Left ventricle myocardium inferior (tissue), 1 donor: ENCODE data around the gene MGMT. TPM values are rescaled to one million over a fixed set of nuclear protein-coding genes. Genes with fewer than 3 reads are reported as not detected.

ENCODE experiments used
- DNase-seq: peaks from one replicate; pipeline ENCODE4 v3.0.0-alpha.2; 2020
- H3K27ac ChIP-seq: fragments of 200-600 bp; replicated peaks from 2 replicates; pipeline ENCODE4 v1.8.0; 2021
- H3K27me3 ChIP-seq: fragments of 200-600 bp; 2 replicates; pipeline ENCODE4 v1.8.0; 2021; ENCODE audit warnings: low read depth
- H3K36me3 ChIP-seq: fragments of 200-600 bp; 2 replicates; pipeline ENCODE4 v1.8.0; 2021
- H3K4me1 ChIP-seq: fragments of 200-600 bp; 2 replicates; pipeline ENCODE4 v1.8.0; 2021
- H3K4me3 ChIP-seq: fragments of 200-600 bp; 2 replicates; pipeline ENCODE4 v1.8.0; 2021; ENCODE audit warnings: mild to moderate bottlenecking, moderate library complexity
- H3K9me3 ChIP-seq: fragments of 200-600 bp; replicated peaks from 2 replicates; pipeline ENCODE4 v1.8.0; 2021
- intact Hi-C: fragments of 100-400 bp; cut with micrococcal nuclease; formaldehyde crosslinking; loops from one replicate; pipeline ENCODE4 v1.11.0; 2022
- total RNA-seq: library from RNA; stranded (reverse); fragmentation: NEBNext Ultra II Directional; extraction: Animal tissue kit (Norgen Biotek cat#: 25700); gene quantifications from one replicate; pipeline ENCODE4 v1.2.1, GENCODE V29; 2021
- TF ChIP-seq, protein P1 (sequence below): fragments of 200-600 bp; IDR thresholded peaks from 2 replicates; pipeline ENCODE4 v1.8.0; 2021; ENCODE audit warnings: antibody characterized with exemption, mild to moderate bottlenecking, borderline replicate concordance
- donor health status: DM: no; HTN: yes; CAD: no; lungs with severe emphysema.

Gene MGMT
- total RNA-seq, 1 donor from 2014 or later: 15.4 TPM

DNA sequence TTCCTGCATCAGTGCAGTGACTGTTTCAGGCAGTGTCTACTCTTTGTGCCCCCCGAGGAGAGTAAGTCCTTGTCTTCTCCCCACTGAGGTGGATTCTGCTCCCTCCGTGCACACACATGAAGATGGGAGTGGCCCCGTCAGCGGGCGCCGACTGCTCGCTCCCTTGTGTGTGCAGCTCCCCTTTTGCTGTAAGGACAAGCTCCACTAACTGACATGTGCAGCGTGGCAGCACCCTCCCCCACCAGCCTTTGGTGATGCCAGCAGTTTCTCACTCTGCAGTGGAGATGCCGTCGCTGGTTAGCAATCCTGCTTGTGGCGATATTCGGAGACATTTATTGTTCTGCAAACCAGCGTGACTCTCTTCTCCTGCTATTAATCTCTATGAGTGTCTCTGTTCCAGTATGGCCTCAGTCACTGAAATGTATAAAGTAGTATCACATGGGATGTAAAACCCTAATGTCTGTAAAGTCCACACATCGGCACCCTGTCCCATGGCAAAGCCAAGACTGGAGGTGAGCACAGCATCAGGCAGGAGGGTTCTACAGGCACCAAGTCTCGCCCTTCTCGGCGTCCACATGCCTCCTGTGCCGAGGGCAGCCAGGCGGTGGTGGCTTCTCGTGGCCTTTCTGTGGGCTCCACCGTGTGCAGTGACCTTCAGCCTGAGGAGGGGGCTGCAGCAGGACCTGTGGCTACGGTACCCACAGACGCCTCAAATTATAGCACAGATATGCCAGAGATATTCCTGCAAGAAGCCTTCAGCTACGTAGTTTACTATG, 294.3 kb downstream of the MGMT start:
- no peak for DNase-seq
- no peaks in the 10 kb centered on the region for H3K27me3 ChIP-seq
- H3K36me3 ChIP-seq: peaks cover 18% of the 10 kb centered on the region
- peaks cover 13% of the 10 kb centered on the region for H3K4me1 ChIP-seq
- no peak overlapping the region for H3K4me3 ChIP-seq
- H3K9me3 ChIP-seq: no peaks in the 10 kb centered on the region
- intact Hi-C loops: no loop called here
- H3K27ac ChIP-seq: no peak overlapping the region
- TF ChIP-seq, protein P1, sequence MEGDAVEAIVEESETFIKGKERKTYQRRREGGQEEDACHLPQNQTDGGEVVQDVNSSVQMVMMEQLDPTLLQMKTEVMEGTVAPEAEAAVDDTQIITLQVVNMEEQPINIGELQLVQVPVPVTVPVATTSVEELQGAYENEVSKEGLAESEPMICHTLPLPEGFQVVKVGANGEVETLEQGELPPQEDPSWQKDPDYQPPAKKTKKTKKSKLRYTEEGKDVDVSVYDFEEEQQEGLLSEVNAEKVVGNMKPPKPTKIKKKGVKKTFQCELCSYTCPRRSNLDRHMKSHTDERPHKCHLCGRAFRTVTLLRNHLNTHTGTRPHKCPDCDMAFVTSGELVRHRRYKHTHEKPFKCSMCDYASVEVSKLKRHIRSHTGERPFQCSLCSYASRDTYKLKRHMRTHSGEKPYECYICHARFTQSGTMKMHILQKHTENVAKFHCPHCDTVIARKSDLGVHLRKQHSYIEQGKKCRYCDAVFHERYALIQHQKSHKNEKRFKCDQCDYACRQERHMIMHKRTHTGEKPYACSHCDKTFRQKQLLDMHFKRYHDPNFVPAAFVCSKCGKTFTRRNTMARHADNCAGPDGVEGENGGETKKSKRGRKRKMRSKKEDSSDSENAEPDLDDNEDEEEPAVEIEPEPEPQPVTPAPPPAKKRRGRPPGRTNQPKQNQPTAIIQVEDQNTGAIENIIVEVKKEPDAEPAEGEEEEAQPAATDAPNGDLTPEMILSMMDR: no peak

DNA sequence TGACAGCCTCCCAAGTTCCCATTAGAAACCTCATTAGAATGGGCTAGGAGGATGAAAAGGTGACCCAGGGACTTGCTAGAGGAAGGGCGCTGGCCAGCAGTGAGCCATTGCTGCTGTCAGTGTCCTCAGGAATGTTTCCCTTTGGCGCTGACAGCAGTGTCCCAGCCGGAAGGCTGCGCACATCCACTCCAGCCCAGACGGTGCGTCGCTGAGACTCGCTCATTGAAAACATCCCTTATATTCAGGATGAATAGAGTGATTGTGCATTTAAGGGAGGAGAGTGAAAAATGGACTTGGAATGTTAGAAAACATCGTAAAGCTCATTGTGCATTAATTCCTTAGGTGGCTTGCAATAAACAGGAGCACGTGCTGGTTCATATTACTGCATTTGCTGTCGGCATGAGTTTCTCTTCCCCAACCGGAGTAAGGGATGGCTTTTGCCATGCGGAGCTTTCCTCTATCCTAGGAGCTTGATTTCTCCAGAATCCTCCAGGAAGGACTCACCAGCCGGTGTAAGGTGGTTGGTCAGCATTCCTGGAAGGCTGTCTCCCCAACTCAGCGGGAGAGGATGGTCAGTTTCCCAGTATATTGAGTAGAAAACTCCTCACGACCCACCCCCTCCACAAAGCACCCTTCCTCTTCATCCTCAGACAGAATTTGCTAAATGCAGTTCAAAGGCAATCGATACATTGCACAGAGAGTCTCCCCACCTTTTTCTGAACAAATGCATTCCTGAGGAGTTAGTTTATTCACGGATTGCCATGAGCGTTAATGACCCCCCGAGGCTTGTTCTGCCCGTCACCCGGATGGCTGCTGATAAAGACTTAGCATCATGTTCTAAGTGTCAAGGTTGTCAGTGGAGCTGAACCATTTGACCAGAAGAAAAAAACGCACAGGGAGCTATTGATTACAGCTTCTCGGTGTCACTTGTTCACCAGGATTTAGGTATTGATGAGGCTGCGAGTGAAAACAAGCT, 295.2 kb downstream of the MGMT start:
- H3K4me3 ChIP-seq: no peak overlapping the region
- no peak overlapping the region for H3K27ac ChIP-seq
- TF ChIP-seq, protein P1: no peak
- H3K9me3 ChIP-seq: no peaks in the 10 kb centered on the region
- H3K27me3 ChIP-seq: no peaks in the 10 kb centered on the region
- intact Hi-C loops: no loop called here
- peaks cover 18% of the 10 kb centered on the region for H3K36me3 ChIP-seq
- DNase-seq: no peak
- H3K4me1 ChIP-seq: peaks cover 8% of the 10 kb centered on the region

DNA sequence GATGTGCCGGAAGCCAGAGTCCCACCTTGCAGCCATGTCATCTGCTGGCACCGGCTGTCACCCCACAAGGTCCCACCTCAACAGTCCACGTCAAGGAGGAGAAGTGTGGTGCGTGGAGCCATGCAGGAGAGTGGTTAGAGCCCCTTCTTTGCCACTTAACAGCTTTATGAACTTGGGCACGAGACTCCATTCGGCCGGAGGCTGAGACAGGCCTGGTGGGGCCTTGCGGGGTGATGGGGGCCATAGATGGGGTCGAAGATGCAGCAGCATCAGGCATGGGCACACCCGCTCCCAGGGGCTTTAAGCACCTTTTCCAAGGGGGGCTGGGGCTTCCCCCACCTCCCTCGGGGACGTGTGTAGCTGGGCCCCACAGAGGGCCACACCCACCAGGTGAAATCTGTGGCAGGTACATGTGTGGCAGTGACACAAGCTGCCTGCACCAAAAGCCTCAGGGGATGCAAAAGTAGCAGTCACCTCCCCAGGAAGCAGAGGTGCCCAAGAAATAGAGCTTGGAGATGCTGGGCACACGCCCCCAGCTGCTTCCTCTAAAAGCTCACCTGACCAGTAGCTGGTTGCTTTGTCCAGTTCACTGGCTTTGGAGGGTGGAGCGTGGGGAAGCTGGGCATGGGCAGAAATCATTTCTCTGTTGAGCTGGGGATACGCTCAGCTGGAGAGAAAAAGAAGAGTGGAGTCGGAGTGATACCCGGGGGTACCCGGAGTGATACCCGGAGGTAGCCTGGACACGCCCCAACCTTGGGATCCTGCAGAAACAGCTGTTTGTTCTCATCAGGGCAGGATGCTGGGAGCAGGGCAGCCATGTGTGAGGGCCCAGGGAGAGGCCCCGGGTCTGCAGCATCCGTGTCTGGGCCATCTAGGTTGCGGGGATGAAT, 297.2 kb downstream of the MGMT start:
- TF ChIP-seq, protein P1: no peak
- H3K4me3 ChIP-seq: no peak overlapping the region
- no peak for DNase-seq
- H3K9me3 ChIP-seq: no peaks in the 10 kb centered on the region
- peaks cover 29% of the 10 kb centered on the region for H3K36me3 ChIP-seq
- intact Hi-C loops: no loop called here
- H3K4me1 ChIP-seq: no peaks in the 10 kb centered on the region
- H3K27me3 ChIP-seq: no peaks in the 10 kb centered on the region
- no peak overlapping the region for H3K27ac ChIP-seq

DNA sequence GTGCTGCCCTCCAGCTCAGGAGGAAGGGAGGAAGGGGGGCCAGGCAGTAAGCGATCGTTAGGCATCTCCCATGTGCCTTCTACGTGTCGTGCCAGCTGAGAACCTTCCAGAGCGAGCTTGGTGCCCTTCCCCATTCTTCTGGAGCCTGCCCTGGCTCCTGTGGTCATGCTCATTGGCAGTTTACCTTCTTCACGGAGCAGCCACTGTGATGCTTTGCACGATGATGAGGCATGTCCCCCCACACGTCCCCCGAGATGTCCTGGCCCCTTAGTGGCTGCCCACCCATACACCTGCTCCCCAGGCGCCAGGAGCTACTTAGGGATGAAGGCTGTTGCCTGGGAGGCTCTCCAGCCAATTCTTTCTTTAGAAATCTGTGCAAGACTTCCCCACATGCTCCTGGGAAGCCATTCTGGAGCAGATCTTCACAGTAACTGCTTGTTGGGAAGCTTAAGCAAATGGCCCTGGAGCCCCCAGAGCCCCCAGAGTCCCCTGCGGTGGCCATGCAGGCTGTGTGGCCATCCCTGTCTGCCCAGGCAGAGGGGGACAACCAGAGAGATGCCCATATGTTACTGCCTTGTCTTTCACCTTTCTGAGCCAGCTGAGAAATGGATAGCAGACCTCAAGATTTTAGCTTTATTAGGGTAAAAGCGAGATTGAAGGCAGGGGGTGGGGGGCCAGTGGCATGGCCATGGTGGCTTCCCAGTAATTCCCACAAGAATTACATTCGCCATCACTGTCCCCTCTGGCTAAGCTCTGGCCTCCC, 298.0 kb downstream of the MGMT start:
- DNase-seq: no peak
- intact Hi-C loops: no loop called here
- TF ChIP-seq, protein P1: no peak
- H3K4me1 ChIP-seq: no peaks in the 10 kb centered on the region
- H3K27ac ChIP-seq: no peak overlapping the region
- H3K4me3 ChIP-seq: no peak overlapping the region
- H3K36me3 ChIP-seq: peaks cover 29% of the 10 kb centered on the region
- H3K9me3 ChIP-seq: no peaks in the 10 kb centered on the region
- H3K27me3 ChIP-seq: no peaks in the 10 kb centered on the region
